Right lobe of liver (tissue), 6 donors: Measurements from ENCODE around the gene OR2F2. TPM values are rescaled to one million over a fixed set of nuclear protein-coding genes. Genes with fewer than 3 reads are reported as not detected.
A peak's percentile ranks its signal among the peaks of the same experiment; 100 is the strongest.

ENCODE experiments used
- ATAC-seq, 4 donors: fragments of 200-7000 bp; cut with Tn5 transposase; one replicate each; pipeline ENCODE4 v1.9.1; 2020; ENCODE audit warnings: mild to moderate bottlenecking in 4 of 4, moderate library complexity in 4 of 4
- DNase-seq, 3 donors: peaks; one replicate each; pipeline ENCODE4 v3.0.0-alpha.2; 2020
- H3K27ac ChIP-seq, 3 donors: fragments of 200-600 bp; one replicate each; pipeline ENCODE4 v1.8.0; 2022
- H3K27me3 ChIP-seq, 2 donors: fragments of 200-600 bp; one replicate each; pipeline ENCODE4 v1.8.0; 2022
- H3K36me3 ChIP-seq, 4 donors: fragments of 200-600 bp; sonication (generic) in 1 of 4; one replicate each; pipeline versions ENCODE4 v1.5.1 to v1.8.0; 2017 to 2022; ENCODE audit warnings: control low read depth in 1 of 4
- H3K4me1 ChIP-seq, 4 donors: fragments of 200-600 bp; sonication (generic) in 1 of 4; one replicate each; pipeline versions ENCODE4 v1.5.1 to v1.8.0; 2017 to 2022; ENCODE audit warnings: control low read depth in 1 of 4
- H3K4me3 ChIP-seq, 3 donors: fragments of 200-600 bp; one replicate each; pipeline ENCODE4 v1.8.0; 2022
- H3K9me3 ChIP-seq, 4 donors: fragments of 200-600 bp; sonication (generic) in 1 of 4; one replicate each; pipeline versions ENCODE4 v1.5.1 to v1.8.0; 2017 to 2022; ENCODE audit warnings: control low read depth in 1 of 4
- CTCF ChIP-seq, 4 donors: fragments of 200-600 bp in 3 of 4; fragments of 450-650 bp in 1 of 4; IDR thresholded peaks; one replicate each; pipeline versions ENCODE4 v1.5.1 to v1.8.0; 2016 to 2022; ENCODE audit warnings: antibody characterized with exemption in 4 of 4, mild to moderate bottlenecking in 2 of 4
- POLR2A ChIP-seq: fragments of 450-650 bp; IDR thresholded peaks from one replicate; pipeline ENCODE4 v1.6.1; 2017; ENCODE audit warnings: antibody characterized with exemption, mild to moderate bottlenecking
- WGBS: methylation state at CpG from one replicate; pipeline ENCODE4 v1.1.6; 2018; ENCODE audit warnings: low coverage, low lambda C conversion rate; ENCODE audit not compliant: insufficient coverage; ENCODE audit errors: missing lambda C conversion rate; 5-methylcytosine and 5-hydroxymethylcytosine counted together
- intact Hi-C, 2 donors: fragments of 100-400 bp; cut with DNase I; formaldehyde crosslinking; loops; one replicate each; pipeline versions ENCODE4 v1.11.2 to v1.14.1; 2022
- total RNA-seq, 6 experiments: library from RNA; depleted of rRNA in 2 of 6; stranded (reverse); fragments of >200 nt in 2 of 6; fragmentation: NEBNext Ultra II Directional in 3 of 6; extraction: Animal tissue kit (Norgen Biotek cat#: 25700) in 3 of 6; gene quantifications; one replicate each; pipeline versions ENCODE4 v1.1.0 to v1.2.4, GENCODE V29; 2016 to 2023
- donor health status: DM: no; HTN: yes; CAD: no.
- donor health status: DM: no; HTN: no; CAD: no.
- donor health status: DM: no; HTN: no; CAD: no.
- donor health status: DM: no; HTN: yes; CAD: no.
- donor health status: DM: no; HTN: yes; CAD: no.

The OR2F2 gene
- total RNA-seq, 6 experiments from 2014 or later: not detected

- no peak for TF ChIP-seq CTCF (IDR thresholded peaks at IDR 0.05)
- TF ChIP-seq POLR2A: no peak
- ATAC-seq (no peak), DNase-seq (peak in 2 of 3 donors; percentile 43 to 52)
- WGBS: 62% methylated on average over 11 of the region's 14 CpGs
- Histone ChIP-seq H3K27me3 (no peaks in the 10 kb centered on the region), H3K36me3 (no peaks in the 10 kb centered on the region), H3K27ac (peak overlapping the region in 2 of 3 donors; percentile 91 to 98), H3K4me1 (peaks cover 0 to 33% (median 1%) of the 10 kb centered on the region in 4 donors), H3K9me3 (no peaks in the 10 kb centered on the region), H3K4me3 (peak overlapping the region in 1 of 3 donors; percentile 76)
- intact Hi-C loops: no loop called here
Measured at GRCh38 chr7:143902332-143902899, 32.6 kb upstream of the OR2F2 start.

- TF ChIP-seq CTCF (IDR thresholded peaks at IDR 0.05): no peak
- TF ChIP-seq POLR2A: no peak
- Histone ChIP-seq H3K4me3 (no peak overlapping the region), H3K27ac (no peak overlapping the region), H3K9me3 (no peaks in the 10 kb centered on the region), H3K27me3 (no peaks in the 10 kb centered on the region), H3K4me1 (peaks cover 0 to 27% (median 1%) of the 10 kb centered on the region in 4 donors), H3K36me3 (no peaks in the 10 kb centered on the region)
- DNase-seq (no peak), ATAC-seq (no peak)
- intact Hi-C loops: no loop called here
- WGBS: 83% methylated on average over 1 of the region's 1 CpG
Measured at GRCh38 chr7:143905509-143905908, 29.5 kb upstream of the OR2F2 start.

- intact Hi-C loops: no loop called here
- WGBS: 86% methylated on average over 9 of the region's 9 CpGs
Measured at GRCh38 chr7:143906151-143906550, 28.9 kb upstream of the OR2F2 start.

GRCh38 chr7:143906895-143907294, 28.1 kb upstream of the OR2F2 start:
- Histone ChIP-seq H3K36me3 (no peaks in the 10 kb centered on the region), H3K4me3 (no peak overlapping the region), H3K9me3 (no peaks in the 10 kb centered on the region), H3K4me1 (peaks cover 0 to 20% (median 1%) of the 10 kb centered on the region in 4 donors), H3K27ac (peak overlapping the region in 1 of 3 donors; percentile 55), H3K27me3 (no peaks in the 10 kb centered on the region)
- ATAC-seq: peak in 2 of 4 donors; percentile 57 to 61
- TF ChIP-seq CTCF (IDR thresholded peaks at IDR 0.05) (no peak), POLR2A (no peak)
- 34% methylated on average over 5 of the region's 5 CpGs for WGBS
- intact Hi-C loops: no loop called here
- DNase-seq: peak in 2 of 3 donors; percentile 45 to 66

More at GRCh38 chr7:143906151-143906550, 28.9 kb upstream of the OR2F2 start:
- Histone ChIP-seq H3K9me3 (no peaks in the 10 kb centered on the region), H3K27me3 (no peaks in the 10 kb centered on the region), H3K36me3 (no peaks in the 10 kb centered on the region), H3K27ac (peak overlapping the region in 1 of 3 donors; percentile 55), H3K4me3 (no peak overlapping the region), H3K4me1 (peaks cover 0 to 20% (median 1%) of the 10 kb centered on the region in 4 donors)
- TF ChIP-seq POLR2A (no peak), CTCF (IDR thresholded peaks at IDR 0.05) (no peak)
- no peak for ATAC-seq
- DNase-seq: no peak
